GM19467 (cell line): Measurements from ENCODE around the gene MAP2K3.
"Not testable (repeated sequence)": the region's sequence is repeated elsewhere in the genome, so short reads cannot be mapped to it uniquely, and the experiment has no call there.

Source experiments
- ATAC-seq: cut with Tn5 transposase; IDR thresholded peaks from one replicate; pipeline ENCODE4 v1.9.1; 2021; ENCODE audit warnings: mild to moderate bottlenecking, moderate library complexity; ENCODE audit not compliant: unreplicated experiment

MAP2K3 gene

DNA sequence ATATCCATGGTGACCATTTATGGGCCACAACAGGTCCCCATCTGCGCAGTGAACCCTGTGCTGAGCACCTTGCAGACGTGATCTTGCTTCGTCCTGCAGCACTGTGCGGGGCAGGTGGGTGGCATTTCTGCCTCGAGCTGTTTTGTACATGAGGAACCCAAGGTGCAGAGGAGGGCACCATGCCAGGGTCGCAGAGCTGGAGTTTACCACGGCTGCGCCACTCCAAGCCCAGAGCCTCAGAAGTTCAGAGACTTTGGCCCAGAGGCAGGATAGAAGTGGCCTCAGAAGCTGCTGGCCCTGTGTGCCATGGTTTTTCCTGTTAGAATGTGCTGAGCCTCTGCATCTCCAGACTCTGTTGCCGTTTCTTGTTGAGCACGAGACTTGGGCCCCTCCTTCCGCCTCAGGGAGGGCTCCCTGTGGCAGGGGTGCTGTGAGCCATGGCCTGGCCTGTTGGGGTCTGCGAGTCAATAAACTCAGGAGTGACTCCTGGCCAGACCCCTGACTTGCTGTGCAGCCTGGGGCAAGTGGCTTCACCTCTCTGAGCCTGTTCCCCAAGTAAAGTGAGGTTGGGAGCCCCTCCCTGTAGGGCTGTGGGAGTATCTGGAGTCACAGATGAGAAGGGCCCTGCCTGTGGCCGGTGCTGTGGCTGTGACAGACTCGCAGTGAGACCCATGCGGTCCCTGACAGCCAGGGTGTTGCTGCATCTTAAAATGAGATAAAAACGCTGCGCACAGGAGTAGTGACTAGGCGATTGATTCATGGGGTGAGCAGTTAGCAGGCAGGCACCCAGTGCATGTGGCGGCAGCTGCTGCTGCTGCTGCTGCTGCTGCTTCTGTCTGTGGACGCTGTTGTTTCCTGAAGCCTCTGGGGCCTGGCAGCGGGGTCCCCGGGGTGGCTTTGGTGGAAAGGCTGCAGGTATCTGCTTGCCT is 11.8 kb downstream of the MAP2K3 start:
- no peak for ATAC-seq

DNA sequence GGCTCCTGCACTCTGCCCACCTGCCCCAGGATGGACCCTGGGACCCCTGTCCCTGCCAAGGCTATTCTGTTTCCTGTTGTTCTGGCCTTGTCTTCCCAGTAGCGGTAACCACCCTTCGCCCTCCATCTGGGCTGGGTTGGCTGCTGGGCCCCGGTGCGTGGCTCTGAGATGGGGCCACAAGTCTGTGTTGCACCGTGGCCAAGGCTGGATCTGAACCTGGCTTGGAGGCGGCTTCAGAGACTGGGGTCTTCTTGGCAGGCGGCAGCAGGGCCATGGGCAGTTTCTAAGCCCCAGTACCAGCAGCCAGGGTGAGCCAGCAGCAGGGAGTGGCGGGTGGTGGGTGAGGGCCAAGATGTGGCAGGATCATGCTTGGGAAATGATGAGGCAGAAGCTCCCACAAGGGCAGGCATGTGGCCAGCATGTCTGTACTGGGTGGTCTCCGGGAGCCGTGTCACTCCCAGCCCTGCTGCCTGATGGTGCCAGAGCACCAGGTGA is 12.6 kb downstream of the MAP2K3 start:
- ATAC-seq: no peak

DNA sequence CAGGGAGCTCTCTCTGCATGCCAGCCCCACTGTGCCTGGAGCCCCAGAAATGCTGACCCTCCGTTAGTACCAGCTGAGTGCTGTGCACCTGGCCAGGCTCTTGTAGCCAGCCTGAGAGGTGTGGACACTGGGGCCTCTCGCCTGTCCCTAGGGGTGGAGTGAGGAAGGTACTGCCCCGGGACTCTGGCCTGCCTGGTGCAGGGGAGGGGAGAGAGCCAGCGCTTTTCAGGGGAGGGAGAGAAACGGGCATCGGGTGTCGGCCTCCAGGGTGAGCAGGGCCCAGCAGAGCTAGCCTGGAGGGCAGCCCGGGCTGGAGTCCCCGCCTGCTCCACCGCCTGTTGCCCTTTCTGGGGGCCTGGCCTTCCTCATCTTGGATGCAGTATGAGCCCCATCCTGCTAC is 13.1 kb downstream of the MAP2K3 start:
- ATAC-seq: no peak

GRCh38 chr17:21298056-21298982 is 13.8 kb downstream of the MAP2K3 start:
- no peak for ATAC-seq

GRCh38 chr17:21298983-21299519 is 14.5 kb downstream of the MAP2K3 start:
- ATAC-seq: no peak

DNA sequence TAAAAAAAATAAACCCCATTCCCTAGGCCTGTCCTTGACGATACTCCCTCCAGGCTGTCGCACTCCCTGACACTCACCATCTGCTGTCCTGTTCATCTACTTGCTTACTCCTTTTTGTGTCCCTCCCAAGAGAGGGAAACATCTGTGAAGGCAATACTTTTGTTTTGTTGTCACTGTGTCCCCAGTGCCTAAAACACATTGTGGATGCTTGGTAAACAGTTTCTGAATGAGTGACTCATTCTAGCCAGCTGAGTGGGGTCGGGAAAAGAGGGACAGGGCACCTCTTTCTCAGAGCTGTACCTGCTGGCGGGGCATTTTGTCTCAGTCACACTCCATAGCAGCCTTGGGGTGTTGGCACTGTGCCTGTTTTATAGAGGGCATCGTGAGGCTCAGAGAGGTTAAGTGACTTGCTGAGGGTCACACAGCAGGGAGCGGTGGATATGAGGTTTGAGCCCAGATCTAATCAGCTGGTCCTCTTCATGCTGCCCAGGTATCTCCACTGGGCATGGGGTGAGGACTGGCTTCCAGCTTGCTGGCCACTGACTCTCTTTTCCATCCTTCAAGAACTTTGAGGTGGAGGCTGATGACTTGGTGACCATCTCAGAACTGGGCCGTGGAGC is 15.6 kb downstream of the MAP2K3 start:
- ATAC-seq: no peak

DNA sequence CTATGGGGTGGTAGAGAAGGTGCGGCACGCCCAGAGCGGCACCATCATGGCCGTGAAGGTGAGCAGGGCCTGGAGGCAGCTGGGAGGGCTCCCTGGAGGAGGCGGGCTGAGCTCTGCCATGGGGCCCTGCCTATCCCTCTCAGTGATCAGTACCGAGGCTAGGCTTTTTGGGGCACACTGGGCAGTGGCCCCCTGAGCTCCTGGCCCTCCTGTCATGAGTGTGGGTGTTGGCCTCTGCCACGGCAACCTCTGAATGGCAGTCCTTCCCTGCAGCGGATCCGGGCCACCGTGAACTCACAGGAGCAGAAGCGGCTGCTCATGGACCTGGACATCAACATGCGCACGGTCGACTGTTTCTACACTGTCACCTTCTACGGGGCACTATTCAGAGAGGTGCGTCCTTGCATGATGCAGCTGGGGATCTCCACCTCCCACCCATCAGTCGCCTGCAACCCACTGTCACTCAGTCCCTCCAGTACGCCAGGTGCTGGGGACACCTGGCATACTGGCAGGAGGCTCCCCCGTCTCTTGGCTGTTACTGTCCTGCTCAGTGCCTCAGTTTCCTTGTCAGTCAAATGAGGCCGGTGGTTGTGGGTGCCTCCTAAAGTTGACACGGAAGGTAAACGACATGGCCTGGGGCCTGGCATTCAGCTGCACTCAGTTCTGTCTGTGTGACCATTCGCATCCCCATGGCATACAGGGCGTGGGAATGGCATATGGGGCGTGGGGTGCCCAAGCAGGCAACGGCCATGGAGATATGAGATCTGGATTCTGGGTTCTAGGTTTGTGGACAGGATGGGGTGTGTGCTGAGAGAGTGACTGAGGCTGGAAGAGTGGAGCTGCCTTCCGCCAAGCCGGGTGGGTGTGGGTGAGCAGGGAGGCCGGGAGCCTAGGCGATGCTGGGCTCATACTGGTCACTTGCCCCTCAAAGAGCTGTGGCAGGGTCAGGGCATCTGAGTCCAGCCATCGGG is 16.4 kb downstream of the MAP2K3 start:
- no peak for ATAC-seq

DNA sequence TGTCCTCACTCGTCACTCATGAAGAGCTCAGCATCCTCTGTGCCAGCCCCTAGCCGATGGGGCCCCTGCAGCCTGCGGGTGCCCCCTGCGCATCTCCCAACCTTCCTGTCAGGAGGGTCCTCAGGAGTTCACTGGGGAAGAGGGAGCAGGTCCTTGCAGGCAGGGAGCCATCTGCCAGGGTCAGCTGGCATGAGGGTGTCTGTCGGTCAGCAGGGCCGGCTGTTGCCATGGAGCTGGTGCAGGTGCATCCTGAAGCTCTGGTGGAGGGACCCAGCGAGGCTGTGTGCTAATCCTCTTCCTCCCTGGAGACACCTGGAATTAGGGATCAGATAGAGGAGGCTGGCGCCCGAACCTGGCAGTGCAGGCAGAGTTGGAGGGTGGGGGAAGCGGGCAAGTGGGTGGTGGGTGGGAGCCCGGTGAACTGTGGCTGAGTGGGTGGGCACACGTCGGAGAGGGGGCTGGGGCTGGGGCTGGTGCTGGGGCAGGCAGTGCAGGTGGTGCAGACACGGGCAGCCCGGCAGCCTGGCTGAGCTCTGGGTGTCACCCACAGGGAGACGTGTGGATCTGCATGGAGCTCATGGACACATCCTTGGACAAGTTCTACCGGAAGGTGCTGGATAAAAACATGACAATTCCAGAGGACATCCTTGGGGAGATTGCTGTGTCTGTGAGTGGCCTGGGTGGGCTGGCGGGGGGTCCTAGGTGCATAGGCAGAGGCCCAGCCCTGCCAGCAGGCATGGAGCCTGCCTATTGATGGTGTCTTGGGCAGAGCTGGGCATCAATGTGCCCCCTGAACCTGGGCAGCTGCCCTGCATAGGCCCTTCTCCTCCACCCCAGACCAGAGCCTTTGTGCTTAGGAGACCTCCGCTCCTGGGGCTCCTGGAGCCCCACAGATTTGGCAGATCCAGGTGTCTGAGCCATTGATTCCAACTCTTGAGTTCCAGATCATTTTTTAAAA is 17.4 kb downstream of the MAP2K3 start:
- ATAC-seq: no peak

DNA sequence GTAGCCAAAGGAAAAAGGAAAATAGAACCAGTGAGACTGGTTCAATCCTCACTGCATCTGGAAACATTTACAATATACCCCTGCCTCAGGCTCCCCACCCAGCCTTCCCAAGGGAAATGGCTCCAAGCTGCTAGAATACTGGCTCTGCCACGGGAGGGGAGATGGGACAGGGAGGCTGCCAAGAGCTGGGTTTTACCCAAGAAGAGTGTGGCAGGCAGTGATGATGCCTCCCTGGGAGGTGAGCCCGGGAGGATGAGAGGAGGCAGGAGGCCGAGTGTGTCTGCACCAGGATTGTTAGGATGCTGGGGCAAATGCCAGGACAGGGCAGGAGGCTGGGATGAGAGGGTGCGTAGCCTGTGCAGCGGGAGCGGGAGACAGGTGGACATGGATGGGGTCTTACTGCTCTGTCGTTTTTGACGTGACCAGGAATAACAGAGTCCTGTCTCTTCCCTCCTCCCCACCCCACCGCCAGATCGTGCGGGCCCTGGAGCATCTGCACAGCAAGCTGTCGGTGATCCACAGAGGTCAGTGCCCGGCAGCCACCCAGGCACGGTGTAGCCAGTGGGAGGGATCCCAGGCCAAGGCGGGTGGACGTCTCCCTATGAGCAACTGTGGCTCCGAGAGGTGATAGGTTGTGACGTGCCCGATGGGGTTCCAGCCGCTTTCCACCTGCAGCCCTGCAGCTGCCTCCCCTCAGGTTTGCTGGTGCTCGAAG is 18.4 kb downstream of the MAP2K3 start:
- no peak for ATAC-seq

DNA sequence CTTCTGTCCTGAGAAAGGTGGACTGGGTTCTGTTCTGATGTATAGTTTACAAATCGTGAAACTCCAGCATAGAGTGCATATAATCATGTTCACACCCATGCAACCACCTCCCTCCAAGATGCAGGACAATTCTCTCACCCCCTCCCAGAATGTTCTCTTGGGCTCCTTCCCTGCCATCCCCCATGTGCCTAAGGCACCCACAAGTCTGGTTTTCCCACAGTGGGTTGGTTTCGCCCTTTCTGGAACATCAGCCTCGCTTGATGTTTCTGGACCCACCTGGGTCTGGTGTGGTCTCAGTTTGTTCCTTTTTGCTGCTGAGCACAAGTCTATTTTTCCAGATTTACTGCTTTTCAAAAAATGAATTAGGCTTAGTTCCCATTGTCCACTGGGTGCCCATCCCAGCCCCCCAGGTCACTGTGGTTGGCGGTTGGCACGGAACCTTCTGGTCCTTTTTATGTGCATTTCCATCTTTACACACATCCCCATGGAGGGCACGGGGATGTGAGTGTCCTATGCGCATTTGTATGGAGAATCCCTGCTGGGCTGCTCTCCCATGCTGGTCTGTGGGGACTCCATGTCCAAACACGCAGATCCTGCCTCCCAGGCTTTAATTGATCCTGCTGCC is 19.0 kb downstream of the MAP2K3 start:
- no peak for ATAC-seq

DNA sequence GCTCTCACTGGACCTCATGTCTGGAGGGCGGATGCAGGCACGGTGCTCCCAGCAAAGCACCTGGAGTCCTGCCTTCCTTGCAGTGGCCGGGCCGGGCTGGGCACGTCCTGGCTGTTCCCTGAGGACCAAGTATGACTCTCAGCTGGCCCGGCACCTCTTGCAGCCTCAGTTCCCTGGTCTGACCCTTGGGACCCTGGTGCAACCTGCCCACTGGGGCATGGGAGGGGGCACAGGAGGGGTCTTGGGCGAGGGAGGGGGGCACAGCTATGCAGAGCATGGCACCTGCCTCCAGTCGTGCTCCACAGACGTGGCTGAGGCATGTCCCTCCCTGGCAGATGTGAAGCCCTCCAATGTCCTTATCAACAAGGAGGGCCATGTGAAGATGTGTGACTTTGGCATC is 19.6 kb downstream of the MAP2K3 start:
- ATAC-seq: no peak

GRCh38 chr17:21304551-21305151 is 20.1 kb downstream of the MAP2K3 start:
- not testable (repeated sequence) for ATAC-seq

DNA sequence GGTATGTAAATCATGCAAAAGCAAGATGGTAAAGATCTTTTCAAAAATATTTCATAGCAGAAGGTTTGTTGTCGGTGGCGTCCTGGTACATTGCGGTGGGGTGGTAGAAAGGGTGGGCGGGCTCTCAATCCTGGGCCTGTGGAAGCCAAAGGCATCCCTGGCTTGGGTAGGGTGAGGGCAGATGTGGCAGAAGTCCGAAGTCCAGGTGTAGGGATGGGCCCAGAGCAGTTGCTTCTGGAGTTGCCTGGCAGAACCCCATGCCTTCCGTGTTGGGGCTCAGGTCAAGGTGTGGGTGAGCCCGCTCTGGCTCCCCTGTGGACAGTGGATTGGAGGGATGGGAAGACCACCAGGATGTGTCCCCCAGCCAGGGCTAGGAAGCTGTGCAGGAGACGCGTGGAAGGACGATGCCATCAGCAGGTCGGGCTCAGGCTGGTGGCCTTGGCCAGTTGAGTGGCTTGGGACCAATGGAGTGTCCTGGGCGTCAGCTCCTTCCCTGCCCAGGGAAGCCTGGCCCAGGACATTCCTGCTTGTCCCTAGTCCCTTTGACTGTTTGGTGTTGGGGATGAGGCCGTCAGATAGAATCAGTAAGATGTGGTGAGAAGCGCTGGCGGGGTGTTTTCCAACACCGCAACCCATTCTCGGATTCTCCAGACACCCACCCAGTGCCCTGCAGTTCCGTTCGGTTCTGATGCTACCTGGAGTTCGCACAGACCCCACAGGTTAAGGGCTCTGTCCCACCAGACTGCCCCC is 21.1 kb downstream of the MAP2K3 start:
- ATAC-seq: not testable (repeated sequence)

DNA sequence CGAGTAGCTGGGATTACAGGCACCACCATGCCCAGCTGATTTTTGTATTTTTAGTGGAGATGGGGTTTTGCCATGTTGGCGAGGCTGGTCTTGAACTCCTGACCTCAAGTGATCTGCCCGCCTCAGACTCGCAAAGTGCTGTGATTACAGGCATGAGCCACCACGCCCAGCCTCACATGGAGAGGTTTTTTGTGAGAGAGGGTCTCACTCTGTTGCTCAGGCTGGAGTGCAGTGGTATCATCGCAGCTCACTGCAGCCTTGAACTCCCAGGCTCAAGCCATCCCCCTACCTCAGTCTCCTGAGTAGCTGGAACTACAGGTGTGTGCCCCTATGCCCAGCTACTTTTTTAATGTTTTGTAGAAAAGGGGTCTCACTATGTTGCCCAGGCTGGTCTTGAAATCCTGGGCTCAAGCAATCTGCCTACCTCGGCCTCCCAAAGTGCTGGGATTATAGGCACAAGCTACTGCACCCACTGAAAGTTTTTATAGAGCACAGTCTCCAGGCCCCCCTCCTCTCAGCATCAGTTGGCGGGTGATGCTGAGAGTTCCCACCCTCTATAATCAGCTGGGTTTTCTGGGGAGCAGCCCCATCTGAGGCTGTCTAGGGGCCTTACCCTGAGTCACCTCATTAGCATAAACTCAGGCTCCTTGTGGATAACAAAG is 22.2 kb downstream of the MAP2K3 start:
- not testable (repeated sequence) for ATAC-seq

GRCh38 chr17:21307273-21307625 is 22.7 kb downstream of the MAP2K3 start:
- ATAC-seq: not testable (repeated sequence)

DNA sequence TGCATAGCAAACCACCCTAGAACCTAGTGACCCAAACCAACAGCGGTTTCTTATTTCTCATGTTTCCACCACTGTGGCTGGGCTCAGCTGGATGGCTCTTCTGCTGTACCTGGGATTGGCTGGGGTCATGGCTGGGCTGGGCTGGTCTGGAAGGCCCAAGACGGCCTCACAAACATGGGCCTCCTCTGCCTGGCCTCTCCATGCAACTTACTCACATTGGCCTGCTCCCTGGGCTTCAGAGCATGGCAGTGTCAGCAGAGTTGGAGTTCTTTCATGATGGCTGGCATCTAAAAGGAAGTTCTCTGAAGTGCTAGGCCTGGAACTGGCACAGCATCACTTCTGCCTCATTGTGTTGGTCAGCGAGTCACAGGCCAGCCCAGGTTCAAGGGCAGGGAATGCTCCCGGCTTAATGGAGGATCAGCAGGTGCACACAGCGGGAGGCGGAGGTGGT is 24.4 kb downstream of the MAP2K3 start:
- ATAC-seq: not testable (repeated sequence)
